Kidney glomerular epithelial cell (primary cell): Measurements from ENCODE around the gene LRRFIP1.
A peak's percentile ranks its signal among the peaks of the same experiment; 100 is the strongest.
"Not testable (repeated sequence)": the region's sequence is repeated elsewhere in the genome, so short reads cannot be mapped to it uniquely, and the experiment has no call there.

ENCODE experiments used
- DNase-seq: peaks from one replicate; lab custom pipeline; 2025; lab: John Stamatoyannopoulos, UW

Gene LRRFIP1

GRCh38 chr2:237664151-237664550 lies 36.8 kb downstream of the LRRFIP1 start:
- DNase-seq = no peak

GRCh38 chr2:237665713-237666143 lies 38.3 kb downstream of the LRRFIP1 start:
- DNase-seq = peak; percentile 19

- no peak for DNase-seq
Observed at GRCh38 chr2:237666606-237667005, 39.2 kb downstream of the LRRFIP1 start.

GRCh38 chr2:237667050-237667576 lies 39.7 kb downstream of the LRRFIP1 start:
- not testable (repeated sequence) for DNase-seq

GRCh38 chr2:237667893-237668292 lies 40.5 kb downstream of the LRRFIP1 start:
- DNase-seq = no peak

GRCh38 chr2:237668440-237668839 lies 41.1 kb downstream of the LRRFIP1 start:
- DNase-seq = no peak

GRCh38 chr2:237669283-237669627 lies 41.9 kb downstream of the LRRFIP1 start:
- no peak for DNase-seq

- DNase-seq = peak; percentile 98
Observed at GRCh38 chr2:237669628-237670392, 42.4 kb downstream of the LRRFIP1 start.

GRCh38 chr2:237670641-237671040 lies 43.3 kb downstream of the LRRFIP1 start:
- DNase-seq = no peak

GRCh38 chr2:237671466-237672138 lies 44.2 kb downstream of the LRRFIP1 start:
- no peak for DNase-seq

GRCh38 chr2:237672731-237673129 lies 45.3 kb downstream of the LRRFIP1 start:
- DNase-seq = no peak

GRCh38 chr2:237673130-237674001 lies 46.0 kb downstream of the LRRFIP1 start:
- peak; percentile 50 for DNase-seq

- peak; percentile 89 for DNase-seq
Observed at GRCh38 chr2:237674731-237675276, 47.4 kb downstream of the LRRFIP1 start.

- DNase-seq = peak; percentile 15
Observed at GRCh38 chr2:237675316-237675715, 47.9 kb downstream of the LRRFIP1 start.

GRCh38 chr2:237680702-237681478 lies 53.5 kb downstream of the LRRFIP1 start:
- DNase-seq = no peak

GRCh38 chr2:237682151-237682550 lies 54.8 kb downstream of the LRRFIP1 start:
- no peak for DNase-seq

- no peak for DNase-seq
Observed at GRCh38 chr2:237682856-237683670, 55.7 kb downstream of the LRRFIP1 start.

- no peak for DNase-seq
Observed at GRCh38 chr2:237685408-237685807, 58.0 kb downstream of the LRRFIP1 start.

GRCh38 chr2:237686659-237687136 lies 59.3 kb downstream of the LRRFIP1 start:
- no peak for DNase-seq

GRCh38 chr2:237688081-237688480 lies 60.7 kb downstream of the LRRFIP1 start:
- no peak for DNase-seq
